GDM1 (cell line): Measurements from ENCODE around the gene PPP2R5B.
"Not testable (repeated sequence)": the region's sequence is repeated elsewhere in the genome, so short reads cannot be mapped to it uniquely, and the experiment has no call there.

Experiments used
- DNase-seq: peaks from one replicate; lab custom pipeline; 2025; lab: John Stamatoyannopoulos, UW

Gene PPP2R5B

DNA sequence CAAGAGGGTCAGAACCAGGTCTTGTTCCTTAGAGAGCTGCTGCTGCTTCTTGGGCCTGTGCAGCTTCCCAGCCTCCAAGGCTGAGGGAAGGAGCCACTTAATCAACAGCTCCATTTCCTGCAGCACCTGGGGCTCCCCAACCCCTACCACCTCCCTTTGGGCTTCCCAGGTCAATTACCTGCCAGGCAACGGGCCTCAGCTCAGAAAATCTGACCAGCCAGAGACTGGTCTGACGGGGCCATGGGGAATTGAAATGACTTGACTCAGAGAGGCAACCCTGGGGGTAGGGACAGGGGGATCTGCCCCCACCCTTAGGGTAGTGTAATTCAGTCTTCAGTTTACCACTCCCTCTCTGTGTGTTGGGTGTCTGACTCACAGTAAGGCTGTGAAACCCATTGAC lies 52.2 kb downstream of the PPP2R5B start:
- no peak for DNase-seq

DNA sequence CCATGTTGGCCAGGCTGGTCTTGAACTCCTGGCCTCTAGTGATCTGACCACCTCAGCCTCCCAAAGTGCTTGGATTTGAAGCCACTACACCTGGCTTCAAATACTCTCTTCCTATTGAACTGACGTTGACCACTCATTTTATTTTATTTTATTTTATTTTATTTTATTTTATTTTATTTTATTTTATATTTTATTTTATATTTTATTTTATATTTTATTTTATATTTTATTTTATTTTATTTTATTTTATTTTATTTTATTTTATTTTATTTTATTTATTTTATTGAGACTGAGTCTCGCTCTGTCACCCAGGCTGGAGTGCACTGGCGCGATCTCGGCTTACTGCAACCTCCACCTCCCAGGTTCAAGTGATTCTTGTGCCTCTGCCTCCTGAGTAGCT lies 58.9 kb downstream of the PPP2R5B start:
- DNase-seq = not testable (repeated sequence)
